ENCODE results near the gene OSBPL1A. TPM values are rescaled to one million over a fixed set of nuclear protein-coding genes. Genes with fewer than 3 reads are reported as not detected.
A peak's percentile ranks its signal among the peaks of the same experiment; 100 is the strongest.

Gene OSBPL1A
- 1 to 10 TPM; 1.7 to 2.4 TPM for total RNA-seq
- 1 to 10 TPM; 1.3 to 1.9 (median 1.5) TPM for polyA plus RNA-seq
- total RNA-seq: 1.1 to 9.8 (median 3.7) reads per million in 6 experiments

DNA sequence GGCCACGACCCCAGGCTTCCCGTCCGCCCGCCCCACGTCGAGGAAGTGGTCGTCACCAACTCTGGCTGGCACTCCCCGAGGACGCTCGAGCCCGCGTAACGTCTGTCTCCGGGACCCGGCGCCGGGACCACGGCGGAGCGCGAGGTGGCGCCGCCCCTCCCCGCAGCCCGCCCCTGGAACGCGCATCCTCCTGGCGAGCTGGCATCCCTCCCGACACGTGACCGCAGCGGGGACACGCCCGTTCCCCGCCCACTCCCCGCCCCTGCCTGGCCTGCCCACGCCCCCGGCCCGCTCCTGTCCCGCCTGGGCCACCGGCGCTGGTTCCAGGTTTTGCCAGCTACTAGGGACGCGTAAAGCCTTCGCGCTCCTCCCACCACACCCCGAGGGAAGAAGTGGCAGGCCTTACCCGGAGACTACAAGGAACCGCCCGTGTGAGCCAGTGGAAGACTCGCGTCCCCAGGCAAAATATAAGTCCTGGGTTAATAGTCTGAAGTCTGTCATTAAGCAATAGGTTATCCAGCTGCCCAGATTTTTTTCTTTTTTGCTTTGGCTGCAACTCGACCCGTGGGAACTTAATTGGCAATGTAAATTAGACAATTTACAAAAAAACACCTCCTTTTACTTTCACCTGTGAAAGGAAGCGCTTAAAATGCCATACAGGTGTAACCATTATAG is at the start of gene OSBPL1A:
Gene OSBPL1A, minus strand, starts transcription at position 131 of the 675 bp plus-strand sequence. CDS start 20,291 bp downstream, outside the sequence.
- Mint-ChIP-seq H3K27me3 (peaks cover 4 to 14% (median 11%) of the 10 kb centered on the region in 5 donors), H3K4me3 (peak within 1 kb of the TSS; percentile 83 to 97 (median 90)), H3K27ac (peak within 1 kb of the TSS in 9 of 10 donors; percentile 27 to 85 (median 69)), H3K36me3 (no peaks in the 10 kb centered on the region), H3K9me3 (no peaks in the 10 kb centered on the region), H3K4me1 (peaks cover 8 to 19% (median 14%) of the 10 kb centered on the region in 4 donors)
- ATAC-seq (peak; percentile 88 to 89), DNase-seq (peak; percentile 49 to 84 (median 68))
- POLR2A ChIA-PET: no interaction called here

DNA sequence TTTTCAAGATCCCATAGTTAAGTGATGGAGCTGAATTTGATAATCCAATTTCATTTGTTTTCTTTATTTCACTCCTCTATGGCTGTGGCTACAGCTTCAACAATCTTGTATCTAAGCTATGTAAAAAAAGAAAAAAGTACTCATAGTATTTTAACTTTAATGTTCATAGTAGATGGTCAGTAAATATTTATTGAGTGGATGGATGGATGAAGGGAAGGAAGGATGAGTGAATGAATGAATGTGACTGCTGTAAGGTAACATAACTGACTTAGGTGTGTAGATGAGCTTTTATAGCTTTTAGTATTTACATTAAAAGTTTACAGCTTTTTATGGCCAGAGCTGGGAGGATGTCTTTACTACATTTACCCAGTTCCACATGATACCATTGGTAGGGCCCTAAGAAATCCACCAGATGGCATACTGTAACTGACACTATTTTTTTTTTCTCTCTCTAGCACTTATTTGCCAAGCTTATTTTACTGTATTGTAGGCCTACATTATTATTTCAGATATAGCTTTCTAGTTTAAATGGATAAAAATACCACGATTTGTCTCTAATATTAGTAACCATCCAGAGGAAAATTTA is 49.4 kb upstream of the OSBPL1A start:
- H3K4me1 Mint-ChIP-seq: no peaks in the 10 kb centered on the region
- H3K4me3 Mint-ChIP-seq: no peak overlapping the region
- H3K27ac Mint-ChIP-seq: no peak overlapping the region
- H3K9me3 Mint-ChIP-seq: no peaks in the 10 kb centered on the region
- ATAC-seq (no peak), DNase-seq (no peak)
- H3K36me3 Mint-ChIP-seq: peaks cover 32 to 85% (median 34%) of the 10 kb centered on the region in 3 donors
- POLR2A ChIA-PET: no interaction called here
- no peaks in the 10 kb centered on the region for H3K27me3 Mint-ChIP-seq

DNA sequence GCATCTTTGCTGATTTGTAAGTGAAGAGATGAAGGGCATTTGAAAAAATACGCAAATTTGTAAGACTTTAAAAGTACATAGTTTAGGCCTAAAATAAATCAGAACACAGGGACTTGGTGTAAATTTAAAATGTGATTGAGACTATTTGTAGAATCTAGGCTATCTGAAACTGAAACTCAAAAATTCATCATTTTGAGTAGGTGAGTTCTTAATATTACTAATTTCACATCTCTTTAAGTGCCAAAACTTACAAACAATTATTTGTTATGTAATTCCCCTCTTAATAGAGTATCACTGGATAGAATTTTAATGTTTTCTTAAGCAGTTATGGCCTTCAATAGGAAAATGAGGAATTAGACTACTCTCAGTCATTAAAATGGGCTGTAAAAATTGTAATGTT is 48.8 kb upstream of the OSBPL1A start:
- POLR2A ChIA-PET: no interaction called here
- DNase-seq: no peak
- Mint-ChIP-seq H3K27ac (no peak overlapping the region), H3K4me3 (no peak overlapping the region), H3K4me1 (no peaks in the 10 kb centered on the region), H3K27me3 (no peaks in the 10 kb centered on the region), H3K36me3 (peaks cover 36 to 89% (median 39%) of the 10 kb centered on the region in 3 donors), H3K9me3 (no peaks in the 10 kb centered on the region)
- no peak for ATAC-seq

DNA sequence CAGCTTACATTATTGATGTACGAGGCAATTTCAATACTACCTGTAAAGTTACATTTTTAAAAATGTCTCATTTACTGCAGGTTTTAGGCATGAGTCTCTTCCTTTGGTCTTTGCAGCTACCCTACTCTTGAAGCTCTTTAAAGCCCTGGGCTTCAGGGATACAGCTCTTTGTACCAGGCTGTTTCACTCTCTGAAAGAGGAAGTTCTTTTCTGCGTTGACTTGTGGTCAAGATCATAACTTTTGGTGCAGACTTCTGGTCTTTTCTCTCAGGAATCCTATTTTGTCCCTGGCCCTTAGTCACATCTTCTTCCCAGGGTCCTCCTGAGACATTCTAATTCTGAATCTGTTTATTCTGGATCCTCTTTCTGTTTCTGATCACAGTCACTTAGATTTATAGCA is 46.2 kb upstream of the OSBPL1A start:
- H3K4me3 Mint-ChIP-seq: no peak overlapping the region
- no peaks in the 10 kb centered on the region for H3K27me3 Mint-ChIP-seq
- no peaks in the 10 kb centered on the region for H3K9me3 Mint-ChIP-seq
- H3K36me3 Mint-ChIP-seq: peaks cover 20 to 88% (median 50%) of the 10 kb centered on the region in 3 donors
- POLR2A ChIA-PET: no interaction called here
- H3K27ac Mint-ChIP-seq: no peak overlapping the region
- DNase-seq (no peak), ATAC-seq (no peak)
- no peaks in the 10 kb centered on the region for H3K4me1 Mint-ChIP-seq

DNA sequence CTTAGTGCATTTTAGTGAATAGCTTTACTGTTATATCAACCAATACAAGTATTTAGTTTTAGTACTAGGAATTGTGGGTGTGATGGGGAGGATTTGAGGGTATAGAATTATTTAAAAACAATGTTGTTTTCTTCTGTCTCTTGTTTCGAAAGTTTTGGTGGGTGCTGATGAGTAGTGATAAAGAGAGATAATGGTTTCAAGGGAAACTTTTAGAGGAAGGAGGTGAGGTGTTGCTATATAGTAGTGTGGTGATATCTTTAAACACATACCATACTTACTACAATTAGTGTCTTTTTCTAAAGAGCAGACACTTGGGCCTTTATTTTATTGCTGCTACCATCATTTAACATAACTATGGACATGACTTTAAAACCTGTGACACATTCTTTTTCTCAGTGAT is 39.3 kb upstream of the OSBPL1A start:
- Mint-ChIP-seq H3K4me3 (no peak overlapping the region), H3K36me3 (peaks cover 6 to 64% (median 54%) of the 10 kb centered on the region in 3 donors), H3K4me1 (no peaks in the 10 kb centered on the region), H3K9me3 (no peaks in the 10 kb centered on the region), H3K27ac (peak overlapping the region in 1 of 10 donors; percentile 64), H3K27me3 (no peaks in the 10 kb centered on the region)
- ATAC-seq (no peak), DNase-seq (no peak)
- POLR2A ChIA-PET: no interaction called here

DNA sequence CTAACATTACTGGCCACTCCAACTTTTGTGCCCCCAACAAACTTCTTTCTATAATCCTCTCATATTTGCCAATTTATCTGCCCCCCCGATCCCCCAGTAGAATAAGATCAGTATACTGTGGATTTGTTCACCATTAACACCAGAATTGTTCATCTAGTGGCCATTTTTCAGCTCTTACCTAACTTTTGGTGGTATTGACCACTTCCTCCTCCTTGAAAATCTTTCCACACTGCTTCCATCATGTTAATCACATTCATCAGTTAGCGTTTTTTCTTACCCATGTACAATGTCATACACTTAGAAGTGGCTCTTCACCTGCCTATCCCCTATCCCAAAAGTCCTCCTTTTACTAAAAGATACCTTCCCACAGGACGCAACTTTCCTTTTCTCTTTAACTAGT is 35.0 kb upstream of the OSBPL1A start:
- POLR2A ChIA-PET: no interaction called here
- Mint-ChIP-seq H3K9me3 (peaks cover 0 to 4% (median 0%) of the 10 kb centered on the region in 9 donors), H3K4me3 (no peak overlapping the region)

DNA sequence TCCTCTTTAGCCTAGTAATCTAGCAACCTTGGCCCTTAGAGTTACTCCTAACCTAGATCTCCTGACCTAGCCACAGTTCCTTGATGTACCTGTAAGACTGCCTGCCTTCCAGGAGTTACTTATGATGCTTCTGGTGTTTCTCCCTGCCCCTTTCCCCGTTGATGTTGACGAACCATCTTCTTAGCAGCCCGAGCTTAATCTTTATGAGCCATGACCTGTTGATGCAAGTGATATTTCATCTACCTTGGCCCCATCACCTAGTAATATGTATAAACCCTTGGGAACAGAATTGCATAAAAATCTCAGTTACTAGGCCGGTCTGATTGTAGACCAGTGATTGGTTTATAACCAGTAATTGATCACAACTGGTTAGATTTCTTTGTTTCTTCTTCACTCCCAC is 31.6 kb upstream of the OSBPL1A start:
- Mint-ChIP-seq H3K4me1 (peaks cover 9 to 31% (median 27%) of the 10 kb centered on the region in 4 donors), H3K36me3 (peaks cover 15 to 23% (median 16%) of the 10 kb centered on the region in 3 donors), H3K9me3 (peaks cover 0 to 13% (median 10%) of the 10 kb centered on the region in 9 donors), H3K4me3 (no peak overlapping the region), H3K27me3 (peaks cover 5 to 7% (median 7%) of the 10 kb centered on the region in 5 donors), H3K27ac (no peak overlapping the region)
- ATAC-seq (no peak), DNase-seq (no peak)
- POLR2A ChIA-PET: no interaction called here

More for the DNA sequence above, 35.0 kb upstream of the OSBPL1A start:
- peaks cover 0 to 36% (median 23%) of the 10 kb centered on the region in 3 donors for H3K36me3 Mint-ChIP-seq
- H3K27me3 Mint-ChIP-seq: no peaks in the 10 kb centered on the region
- no peak for DNase-seq
- no peak for ATAC-seq
- H3K4me1 Mint-ChIP-seq: peaks cover 3 to 16% (median 12%) of the 10 kb centered on the region in 4 donors
- H3K27ac Mint-ChIP-seq: no peak overlapping the region

DNA sequence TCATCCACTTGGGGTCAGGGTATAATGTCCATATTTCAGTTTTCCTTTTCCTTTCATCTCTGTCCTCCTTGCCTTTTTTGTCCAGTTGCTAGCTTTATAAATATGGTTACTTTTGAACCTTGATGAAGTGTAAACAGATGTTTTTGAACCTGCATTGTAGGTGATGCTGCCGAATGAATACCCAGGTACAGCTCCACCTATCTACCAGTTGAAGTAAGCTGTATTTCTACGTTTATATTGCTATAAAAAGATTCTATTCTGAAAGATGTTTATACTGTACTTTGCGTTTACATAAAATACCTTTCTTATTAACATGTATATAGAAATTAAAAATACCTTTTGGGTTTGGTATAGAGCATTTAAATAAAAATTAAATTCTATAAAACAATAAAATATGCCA is 31.1 kb upstream of the OSBPL1A start:
- H3K27me3 Mint-ChIP-seq: peaks cover 6 to 12% (median 9%) of the 10 kb centered on the region in 5 donors
- no peak for DNase-seq
- H3K9me3 Mint-ChIP-seq: peaks cover 0 to 18% (median 11%) of the 10 kb centered on the region in 9 donors
- peaks cover 15 to 23% (median 19%) of the 10 kb centered on the region in 3 donors for H3K36me3 Mint-ChIP-seq
- peak overlapping the region in 2 of 10 donors; percentile 21 to 22 for H3K27ac Mint-ChIP-seq
- POLR2A ChIA-PET: no interaction called here
- H3K4me1 Mint-ChIP-seq: peaks cover 9 to 31% (median 27%) of the 10 kb centered on the region in 4 donors
- no peak for ATAC-seq
- H3K4me3 Mint-ChIP-seq: peak overlapping the region in 1 of 10 donors; percentile 37

DNA sequence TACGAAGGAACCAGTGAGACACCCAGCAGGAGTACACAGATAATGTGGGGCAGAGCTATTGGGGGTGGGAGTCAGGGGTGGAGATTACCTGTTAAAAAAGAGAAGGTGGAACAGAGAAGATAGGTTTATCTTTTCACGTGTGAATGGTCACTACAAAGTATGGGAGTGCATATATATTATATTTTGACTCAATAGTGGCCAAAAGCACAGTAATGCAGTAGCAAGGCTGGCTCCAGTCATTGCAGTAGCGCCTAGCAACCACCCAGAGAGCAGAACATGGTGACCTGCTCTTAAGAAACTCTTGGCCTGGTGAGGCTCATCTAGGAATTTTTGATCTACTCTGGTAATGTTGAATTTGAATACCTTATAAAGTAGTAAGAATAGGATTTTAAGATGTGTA is 29.9 kb upstream of the OSBPL1A start:
- peaks cover 9 to 31% (median 27%) of the 10 kb centered on the region in 4 donors for H3K4me1 Mint-ChIP-seq
- H3K27ac Mint-ChIP-seq: peak overlapping the region in 6 of 10 donors; percentile 79 to 93 (median 90)
- H3K9me3 Mint-ChIP-seq: peaks cover 0 to 24% (median 11%) of the 10 kb centered on the region in 9 donors
- peaks cover 17 to 24% (median 21%) of the 10 kb centered on the region in 5 donors for H3K27me3 Mint-ChIP-seq
- POLR2A ChIA-PET: interaction anchor here (1.0 kb wide), 1 partner anchor 14 kb away, joined by 5 read pairs; no protein-coding TSS in a partner anchor
- peaks cover 12 to 29% (median 19%) of the 10 kb centered on the region in 3 donors for H3K36me3 Mint-ChIP-seq
- ATAC-seq (no peak), DNase-seq (no peak)
- H3K4me3 Mint-ChIP-seq: peak overlapping the region; percentile 86 to 94 (median 91)

DNA sequence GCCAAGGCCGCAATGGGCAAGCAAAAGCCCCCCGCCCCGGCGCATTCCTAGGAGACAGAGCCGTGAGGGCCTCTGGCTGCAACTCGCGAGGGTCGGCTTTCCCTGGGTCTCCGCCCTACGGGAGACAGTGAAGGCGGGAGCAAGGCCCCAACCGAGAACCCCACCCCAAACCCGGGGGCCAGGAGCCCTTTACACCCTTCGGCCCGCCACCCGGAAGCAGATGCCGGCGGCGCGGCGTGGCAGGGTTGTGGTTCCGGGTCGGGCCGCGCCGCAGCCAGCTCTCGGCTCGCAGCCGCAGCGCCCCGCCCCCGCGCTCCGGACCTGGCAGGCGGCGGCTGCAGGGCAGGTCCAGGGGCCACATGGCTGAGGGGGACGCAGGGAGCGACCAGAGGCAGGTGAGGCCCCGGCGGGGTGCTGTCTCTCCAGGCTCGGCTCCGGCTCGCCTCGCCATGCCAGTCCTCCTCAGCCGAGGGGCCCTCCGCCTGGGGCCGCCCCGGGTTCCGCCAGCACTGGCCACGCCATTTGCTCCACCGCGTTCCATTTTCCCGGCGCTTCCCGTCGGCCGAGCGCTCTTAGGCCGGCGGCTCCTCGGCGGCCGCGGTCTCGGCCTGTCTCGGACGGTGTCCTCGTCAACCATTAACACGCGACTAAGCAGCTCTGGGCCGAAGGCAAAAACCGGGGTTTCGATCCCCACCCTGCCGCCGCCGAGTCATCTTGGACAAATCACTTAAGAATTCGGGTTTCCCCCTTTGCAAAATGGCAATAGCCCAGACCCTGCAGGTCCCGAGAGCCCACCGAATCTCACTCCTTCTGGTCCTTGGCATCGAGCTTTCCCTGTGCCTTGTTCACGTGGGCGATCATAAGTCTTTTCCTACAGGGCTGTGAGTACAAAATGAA is 29.0 kb upstream of the OSBPL1A start, which contains the start of gene IMPACT:
Gene IMPACT, plus strand, starts transcription at position 273 of the 897 bp plus-strand sequence. Its CDS starts 87 bp downstream, at position 360.
- ATAC-seq: peak; percentile 88 to 93
- Mint-ChIP-seq H3K9me3 (peaks cover 0 to 24% (median 11%) of the 10 kb centered on the region in 9 donors), H3K36me3 (peaks cover 10 to 36% (median 18%) of the 10 kb centered on the region in 3 donors), H3K4me3 (peak within 1 kb of the TSS; percentile 86 to 94 (median 91)), H3K27ac (peak within 1 kb of the TSS; percentile 79 to 95 (median 91)), H3K27me3 (peaks cover 17 to 33% (median 28%) of the 10 kb centered on the region in 5 donors), H3K4me1 (peaks cover 9 to 31% (median 27%) of the 10 kb centered on the region in 4 donors)
- peak; percentile 58 to 86 (median 80) for DNase-seq
- POLR2A ChIA-PET: interaction anchor here (1.0 kb wide), 1 partner anchor 13 kb away, joined by 5 read pairs; no protein-coding TSS in a partner anchor

DNA sequence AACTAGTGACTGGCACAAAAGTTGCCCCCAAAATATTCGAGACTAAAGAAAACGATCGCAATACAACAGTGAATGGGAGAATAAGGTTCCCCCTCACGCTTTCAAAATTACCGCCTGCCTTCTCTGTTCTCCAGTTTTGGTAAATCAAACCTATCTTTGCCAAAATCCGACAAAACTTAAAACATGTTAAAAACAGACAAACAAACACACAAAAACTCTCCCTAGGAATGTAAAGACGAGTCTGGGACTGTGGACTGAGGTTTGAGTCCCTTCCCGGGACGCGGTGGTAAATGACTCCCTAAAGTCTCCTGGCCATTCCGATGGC is 28.4 kb upstream of the OSBPL1A start:
- H3K36me3 Mint-ChIP-seq: peaks cover 6 to 36% (median 18%) of the 10 kb centered on the region in 3 donors
- DNase-seq: no peak
- peaks cover 0 to 24% (median 11%) of the 10 kb centered on the region in 9 donors for H3K9me3 Mint-ChIP-seq
- peaks cover 6 to 31% (median 26%) of the 10 kb centered on the region in 4 donors for H3K4me1 Mint-ChIP-seq
- peaks cover 17 to 39% (median 31%) of the 10 kb centered on the region in 5 donors for H3K27me3 Mint-ChIP-seq
- peak overlapping the region; percentile 76 to 90 (median 82) for H3K4me3 Mint-ChIP-seq
- H3K27ac Mint-ChIP-seq: peak overlapping the region; percentile 5 to 92 (median 70)
- no peak for ATAC-seq
- POLR2A ChIA-PET: no interaction called here

DNA sequence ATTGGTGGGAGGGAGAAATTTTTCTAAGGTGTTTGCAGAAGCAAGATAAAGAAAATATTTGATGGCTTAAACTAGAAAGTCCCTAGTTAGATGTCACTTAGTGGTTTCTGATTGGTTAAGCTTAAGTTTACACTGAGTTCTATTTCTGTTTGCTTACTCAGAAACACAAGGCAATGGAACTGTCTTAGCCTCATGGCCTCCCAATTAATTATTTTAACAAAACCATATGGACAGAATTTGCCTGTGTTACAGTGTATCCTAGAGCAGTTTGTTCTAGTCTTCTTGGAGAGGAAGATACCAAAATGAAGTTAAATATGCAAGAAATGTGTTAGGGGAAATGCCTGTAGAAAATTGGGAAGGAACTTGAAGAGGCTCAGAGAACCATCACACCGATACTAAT is 24.2 kb upstream of the OSBPL1A start:
- peaks cover 0 to 24% (median 9%) of the 10 kb centered on the region in 9 donors for H3K9me3 Mint-ChIP-seq
- H3K36me3 Mint-ChIP-seq: peaks cover 0 to 41% (median 17%) of the 10 kb centered on the region in 3 donors
- peaks cover 2 to 9% (median 7%) of the 10 kb centered on the region in 4 donors for H3K4me1 Mint-ChIP-seq
- ATAC-seq: no peak
- POLR2A ChIA-PET: no interaction called here
- peaks cover 27 to 69% (median 53%) of the 10 kb centered on the region in 5 donors for H3K27me3 Mint-ChIP-seq
- no peak for DNase-seq
- H3K27ac Mint-ChIP-seq: no peak overlapping the region
- H3K4me3 Mint-ChIP-seq: no peak overlapping the region
